SK-N-SH treated with all-trans-retinoic acid at 6 μM for 48 hours (cell line): ENCODE results near the gene CDC14A.

Experiments
- ATAC-seq: fragments of 200-7000 bp; cut with Tn5 transposase; 3 replicates; pipeline ENCODE4 v1.9.1; 2020; ENCODE audit warnings: mild to moderate bottlenecking, moderate library complexity
- ARNTL ChIP-seq: fragments of 450-650 bp; formaldehyde crosslinking; IDR thresholded peaks from 2 replicates; pipeline ENCODE4 v1.5.0; 2020; ENCODE audit warnings: low read depth, mild to moderate bottlenecking, moderate library complexity, borderline replicate concordance
- CREB5 ChIP-seq: fragments of 250-450 bp; sonication (Bioruptor Pico); IDR thresholded peaks from 2 replicates; pipeline ENCODE4 v1.5.1; 2020; ENCODE audit warnings: low read depth, mild to moderate bottlenecking, moderate library complexity
- CSDC2 ChIP-seq: fragments of 250-450 bp; sonication (Bioruptor Pico); IDR thresholded peaks from 2 replicates; pipeline ENCODE4 v1.5.0; 2020; ENCODE audit warnings: mild to moderate bottlenecking, moderate library complexity
- CSRNP3 ChIP-seq: fragments of 250-450 bp; sonication (Bioruptor Pico); IDR thresholded peaks from 2 replicates; pipeline ENCODE4 v1.5.1; 2021; ENCODE audit warnings: mild to moderate bottlenecking, moderate library complexity
- ESRRG ChIP-seq: fragments of 250-450 bp; sonication (Bioruptor Pico); IDR thresholded peaks from 2 replicates; pipeline ENCODE4 v1.6.1; 2021; ENCODE audit warnings: mild to moderate bottlenecking
- GLIS3 ChIP-seq: fragments of 250-450 bp; sonication (Bioruptor Pico); IDR thresholded peaks from 2 replicates; pipeline ENCODE4 v1.5.0; 2020; ENCODE audit warnings: mild to moderate bottlenecking, moderate library complexity
- ISL1 ChIP-seq: fragments of 250-450 bp; sonication (Bioruptor Pico); IDR thresholded peaks from 2 replicates; pipeline ENCODE4 v2.1.2; 2022; ENCODE audit warnings: mild to moderate bottlenecking, moderate library complexity
- OSR1 ChIP-seq: fragments of 250-450 bp; sonication (Bioruptor Pico); IDR thresholded peaks from 2 replicates; pipeline ENCODE4 v1.8.0; 2022; ENCODE audit warnings: moderate library complexity, mild to moderate bottlenecking, inconsistent platforms
- PATZ1 ChIP-seq: fragments of 250-450 bp; sonication (Bioruptor Pico); IDR thresholded peaks from 2 replicates; pipeline ENCODE4 v1.8.0; 2020; ENCODE audit warnings: mild to moderate bottlenecking, moderate library complexity, borderline replicate concordance
- POU6F1 ChIP-seq: fragments of 250-450 bp; sonication (Bioruptor Pico); IDR thresholded peaks from 2 replicates; pipeline ENCODE4 v1.8.0; 2021; ENCODE audit warnings: low read depth, mild to moderate bottlenecking, moderate library complexity, borderline replicate concordance
- PPARA ChIP-seq: fragments of 250-450 bp; sonication (Bioruptor Pico); IDR thresholded peaks from 2 replicates; pipeline ENCODE4 v1.5.0; 2020; ENCODE audit warnings: mild to moderate bottlenecking, borderline replicate concordance
- RARB ChIP-seq: fragments of 250-450 bp; sonication (Bioruptor Pico); IDR thresholded peaks from 2 replicates; pipeline ENCODE4 v1.8.0; 2021; ENCODE audit warnings: mild to moderate bottlenecking, moderate library complexity
- SNAI2 ChIP-seq: fragments of 250-450 bp; sonication (Bioruptor Pico); IDR thresholded peaks from 2 replicates; pipeline ENCODE4 v1.5.0; 2020; ENCODE audit warnings: mild to moderate bottlenecking, moderate library complexity
- TCF4 ChIP-seq: fragments of 250-450 bp; sonication (Bioruptor Pico); IDR thresholded peaks from 2 replicates; pipeline ENCODE4 v1.8.0; 2021; ENCODE audit warnings: mild to moderate bottlenecking, moderate library complexity, borderline replicate concordance
- TSHZ2 ChIP-seq: fragments of 250-450 bp; sonication (Bioruptor Pico); IDR thresholded peaks from 2 replicates; pipeline ENCODE4 v1.5.0; 2020; ENCODE audit warnings: mild to moderate bottlenecking, moderate library complexity
- ZC3H10 ChIP-seq: fragments of 250-450 bp; sonication (Bioruptor Pico); IDR thresholded peaks from 2 replicates; pipeline ENCODE4 v1.5.1; 2021; ENCODE audit warnings: mild to moderate bottlenecking, moderate library complexity
- ZFP3 ChIP-seq: fragments of 250-450 bp; sonication (Bioruptor Pico); IDR thresholded peaks from 2 replicates; pipeline ENCODE4 v1.5.0; 2020; ENCODE audit warnings: mild to moderate bottlenecking, moderate library complexity
- ZFP30 ChIP-seq: fragments of 450-650 bp; formaldehyde crosslinking; IDR thresholded peaks from 2 replicates; pipeline ENCODE4 v1.5.0; 2022; ENCODE audit warnings: mild to moderate bottlenecking, moderate library complexity
- ZNF565 ChIP-seq: fragments of 450-650 bp; formaldehyde crosslinking; conservative IDR thresholded peaks from 2 replicates; pipeline ENCODE4 v1.5.0; 2020; ENCODE audit warnings: low read depth, mild to moderate bottlenecking, moderate library complexity
- ZNF70 ChIP-seq: fragments of 450-650 bp; formaldehyde crosslinking; IDR thresholded peaks from 2 replicates; pipeline ENCODE4 v1.5.0; 2020; ENCODE audit warnings: mild to moderate bottlenecking, moderate library complexity
- ZNF8 ChIP-seq: fragments of 450-650 bp; formaldehyde crosslinking; IDR thresholded peaks from 2 replicates; pipeline ENCODE4 v1.5.0; 2020; ENCODE audit warnings: mild to moderate bottlenecking, moderate library complexity

Gene CDC14A

GRCh38 chr1:100524355-100524754 lies 172.0 kb downstream of the CDC14A start:
- no peak for ATAC-seq
- TF ChIP-seq POU6F1 (CRISPR knock-in tag), result no peak
- TF ChIP-seq OSR1, result no peak
- TF ChIP-seq ZC3H10 (CRISPR knock-in tag), result no peak
- TF ChIP-seq CSDC2 (CRISPR knock-in tag), result no peak
- TF ChIP-seq ARNTL (CRISPR knock-in tag), result no peak
- TF ChIP-seq TCF4, result no peak
- no peak for TF ChIP-seq RARB (CRISPR knock-in tag)
- no peak for TF ChIP-seq PPARA (CRISPR knock-in tag)
- TF ChIP-seq GLIS3, result no peak
- no peak for TF ChIP-seq ESRRG (CRISPR knock-in tag)
- TF ChIP-seq TSHZ2 (CRISPR knock-in tag), result no peak
- TF ChIP-seq ZNF565 (CRISPR knock-in tag), result no peak

- no peak for ATAC-seq
- TF ChIP-seq CSRNP3 (CRISPR knock-in tag) (no peak), SNAI2 (no peak), PATZ1 (no peak), ZC3H10 (CRISPR knock-in tag) (no peak), RARB (CRISPR knock-in tag) (no peak), ZNF70 (no peak), ZFP30 (CRISPR knock-in tag) (no peak), CREB5 (CRISPR knock-in tag) (no peak), OSR1 (no peak), ZFP3 (CRISPR knock-in tag) (no peak), GLIS3 (no peak)
Measured at GRCh38 chr1:100526894-100527293, 174.6 kb downstream of the CDC14A start.

- ATAC-seq, result peak; percentile 44
Measured at GRCh38 chr1:100528871-100529270, 176.6 kb downstream of the CDC14A start.

GRCh38 chr1:100530141-100530540 lies 177.8 kb downstream of the CDC14A start:
- no peak for ATAC-seq
- TF ChIP-seq RARB (CRISPR knock-in tag) (no peak), POU6F1 (CRISPR knock-in tag) (no peak), TCF4 (no peak), CSRNP3 (CRISPR knock-in tag) (no peak), ZNF8 (CRISPR knock-in tag) (no peak), ISL1 (CRISPR knock-in tag) (no peak), SNAI2 (no peak), CREB5 (CRISPR knock-in tag) (no peak), ZFP30 (CRISPR knock-in tag) (no peak), ARNTL (CRISPR knock-in tag) (no peak)
- TF ChIP-seq, all 23 proteins: peak for 0

More at GRCh38 chr1:100528871-100529270, 176.6 kb downstream of the CDC14A start:
- no peak for TF ChIP-seq RARB (CRISPR knock-in tag)
- TF ChIP-seq ISL1 (CRISPR knock-in tag), result peak; percentile 54
- no peak for TF ChIP-seq ZFP3 (CRISPR knock-in tag)
- TF ChIP-seq ZC3H10 (CRISPR knock-in tag), result no peak
- TF ChIP-seq CSDC2 (CRISPR knock-in tag), result no peak
